ENCODE measurements around the gene CD177. TPM values are rescaled to one million over a fixed set of nuclear protein-coding genes. Genes with fewer than 3 reads are reported as not detected.
"Not testable (repeated sequence)": the region's sequence is repeated elsewhere in the genome, so short reads cannot be mapped to it uniquely, and the experiment has no call there.

The CD177 gene
- total RNA-seq, 2 donors from 2014 or later = 3.0 to 6.0 TPM

GRCh38 chr19:43318796-43319314 lies 34.6 kb upstream of the CD177 start:
- Mint-ChIP-seq H3K4me1 (no peaks in the 10 kb centered on the region), H3K36me3 (ENCODE audit: low read depth) (no peaks in the 10 kb centered on the region), H3K9me3 (peaks cover 62% of the 10 kb centered on the region), H3K27me3 (ENCODE audit: insufficient read depth) (peaks cover 3% of the 10 kb centered on the region), H3K27ac (no peak overlapping the region), H3K4me3 (no peak overlapping the region)
- H3K27ac ChIP-seq (ENCODE audit: low read depth, low read length) = no peak overlapping the region
- H3K27me3 ChIP-seq (ENCODE audit: control insufficient read depth, insufficient read depth, low read length, poor library complexity, severe bottlenecking) = no peaks in the 10 kb centered on the region
- DNase-seq = no peak
- no peaks in the 10 kb centered on the region for H3K36me3 ChIP-seq (ENCODE audit: control insufficient read depth, insufficient read depth, low read length)
- H3K4me3 ChIP-seq (ENCODE audit: low read length) = no peak overlapping the region
- peaks cover 44% of the 10 kb centered on the region for H3K9me3 ChIP-seq (ENCODE audit: control insufficient read depth, low read length)
- no peak for TF ChIP-seq CTCF (conservative IDR thresholded peaks at IDR 0.05)
- H3K4me1 ChIP-seq (ENCODE audit: control insufficient read depth, insufficient read depth, low read length) = no peaks in the 10 kb centered on the region
- no peak overlapping the region for H3K9ac ChIP-seq (ENCODE audit: extremely low read depth, low read length, poor library complexity, severe bottlenecking)
- WGBS, 2 experiments (ENCODE audit: insufficient coverage in 1 of 2, insufficient read length in 1 of 2) = 86 to 89% methylated on average over 3 to 4 of the region's 4 CpGs

- Histone ChIP-seq H3K27ac (ENCODE audit: low read depth, low read length) (no peak overlapping the region), H3K36me3 (ENCODE audit: control insufficient read depth, insufficient read depth, low read length) (no peaks in the 10 kb centered on the region), H3K9me3 (ENCODE audit: control insufficient read depth, low read length) (peaks cover 30% of the 10 kb centered on the region), H3K27me3 (ENCODE audit: control insufficient read depth, insufficient read depth, low read length, poor library complexity, severe bottlenecking) (no peaks in the 10 kb centered on the region), H3K4me3 (ENCODE audit: low read length) (no peak overlapping the region), H3K4me1 (ENCODE audit: control insufficient read depth, insufficient read depth, low read length) (no peaks in the 10 kb centered on the region), H3K9ac (ENCODE audit: extremely low read depth, low read length, poor library complexity, severe bottlenecking) (no peak overlapping the region)
- DNase-seq = no peak
- TF ChIP-seq CTCF (conservative IDR thresholded peaks at IDR 0.05) = no peak
- peaks cover 45% of the 10 kb centered on the region for H3K9me3 Mint-ChIP-seq
- H3K27me3 Mint-ChIP-seq (ENCODE audit: insufficient read depth) = peaks cover 3% of the 10 kb centered on the region
- 90 to 96% methylated on average over 2 of the region's 2 CpGs for WGBS, 2 experiments (ENCODE audit: insufficient coverage in 1 of 2, insufficient read length in 1 of 2)
- H3K27ac Mint-ChIP-seq = no peak overlapping the region
- no peaks in the 10 kb centered on the region for H3K4me1 Mint-ChIP-seq
- no peak overlapping the region for H3K4me3 Mint-ChIP-seq
- no peaks in the 10 kb centered on the region for H3K36me3 Mint-ChIP-seq (ENCODE audit: low read depth)
Measured at GRCh38 chr19:43320546-43320945, 32.9 kb upstream of the CD177 start.

- H3K27me3 ChIP-seq (ENCODE audit: control insufficient read depth, insufficient read depth, low read length, poor library complexity, severe bottlenecking); H3K9me3 Mint-ChIP-seq; H3K9ac ChIP-seq (ENCODE audit: extremely low read depth, low read length, poor library complexity, severe bottlenecking); H3K27me3 Mint-ChIP-seq (ENCODE audit: insufficient read depth); H3K27ac Mint-ChIP-seq; H3K36me3 ChIP-seq (ENCODE audit: control insufficient read depth, insufficient read depth, low read length); H3K4me3 Mint-ChIP-seq; H3K4me3 ChIP-seq (ENCODE audit: low read length); H3K4me1 Mint-ChIP-seq; H3K36me3 Mint-ChIP-seq (ENCODE audit: low read depth); H3K4me1 ChIP-seq (ENCODE audit: control insufficient read depth, insufficient read depth, low read length); DNase-seq; H3K27ac ChIP-seq (ENCODE audit: low read depth, low read length): not testable (repeated sequence)
- H3K9me3 ChIP-seq (ENCODE audit: control insufficient read depth, low read length) = peaks cover 23% of the 10 kb centered on the region
- 87 to 92% methylated on average over 2 to 11 of the region's 11 CpGs for WGBS, 2 experiments (ENCODE audit: insufficient coverage in 1 of 2, insufficient read length in 1 of 2)
Measured at GRCh38 chr19:43326761-43327160, 26.7 kb upstream of the CD177 start.

GRCh38 chr19:43328561-43328960 lies 24.9 kb upstream of the CD177 start:
- not testable (repeated sequence) for H3K27me3 ChIP-seq (ENCODE audit: control insufficient read depth, insufficient read depth, low read length, poor library complexity, severe bottlenecking); H3K9ac ChIP-seq (ENCODE audit: extremely low read depth, low read length, poor library complexity, severe bottlenecking); H3K4me3 Mint-ChIP-seq; H3K4me1 Mint-ChIP-seq; H3K27me3 Mint-ChIP-seq (ENCODE audit: insufficient read depth); H3K4me3 ChIP-seq (ENCODE audit: low read length); H3K36me3 ChIP-seq (ENCODE audit: control insufficient read depth, insufficient read depth, low read length); DNase-seq; H3K27ac ChIP-seq (ENCODE audit: low read depth, low read length); H3K4me1 ChIP-seq (ENCODE audit: control insufficient read depth, insufficient read depth, low read length); H3K27ac Mint-ChIP-seq; H3K36me3 Mint-ChIP-seq (ENCODE audit: low read depth)
- peaks cover 23% of the 10 kb centered on the region for H3K9me3 ChIP-seq (ENCODE audit: control insufficient read depth, low read length)
- 79% methylated on average over 5 of the region's 12 CpGs; no CpG with 5 or more reads in 1 of the 2 experiments for WGBS, 2 experiments (ENCODE audit: insufficient coverage in 1 of 2, insufficient read length in 1 of 2)
- peaks cover 24% of the 10 kb centered on the region for H3K9me3 Mint-ChIP-seq

- not testable (repeated sequence) for H3K27ac Mint-ChIP-seq; H3K4me3 Mint-ChIP-seq; DNase-seq; H3K4me1 Mint-ChIP-seq; H3K36me3 Mint-ChIP-seq (ENCODE audit: low read depth); H3K27ac ChIP-seq (ENCODE audit: low read depth, low read length); H3K27me3 ChIP-seq (ENCODE audit: control insufficient read depth, insufficient read depth, low read length, poor library complexity, severe bottlenecking); H3K4me1 ChIP-seq (ENCODE audit: control insufficient read depth, insufficient read depth, low read length); H3K27me3 Mint-ChIP-seq (ENCODE audit: insufficient read depth); H3K36me3 ChIP-seq (ENCODE audit: control insufficient read depth, insufficient read depth, low read length); H3K9ac ChIP-seq (ENCODE audit: extremely low read depth, low read length, poor library complexity, severe bottlenecking)
- H3K9me3 Mint-ChIP-seq = peaks cover 26% of the 10 kb centered on the region
- WGBS, 2 experiments (ENCODE audit: insufficient coverage in 1 of 2, insufficient read length in 1 of 2) = 89 to 100% methylated on average over 2 to 4 of the region's 4 CpGs
- Histone ChIP-seq H3K9me3 (ENCODE audit: control insufficient read depth, low read length) (peaks cover 23% of the 10 kb centered on the region), H3K4me3 (ENCODE audit: low read length) (peak overlapping the region; percentile 28)
Measured at GRCh38 chr19:43329049-43329448, 24.4 kb upstream of the CD177 start.
